NCI-H2029 (cell line): Measurements from ENCODE around the gene LCN9.

Experiments used
- DNase-seq: peaks from one replicate; lab custom pipeline; 2025; lab: John Stamatoyannopoulos, UW

Gene LCN9

DNA sequence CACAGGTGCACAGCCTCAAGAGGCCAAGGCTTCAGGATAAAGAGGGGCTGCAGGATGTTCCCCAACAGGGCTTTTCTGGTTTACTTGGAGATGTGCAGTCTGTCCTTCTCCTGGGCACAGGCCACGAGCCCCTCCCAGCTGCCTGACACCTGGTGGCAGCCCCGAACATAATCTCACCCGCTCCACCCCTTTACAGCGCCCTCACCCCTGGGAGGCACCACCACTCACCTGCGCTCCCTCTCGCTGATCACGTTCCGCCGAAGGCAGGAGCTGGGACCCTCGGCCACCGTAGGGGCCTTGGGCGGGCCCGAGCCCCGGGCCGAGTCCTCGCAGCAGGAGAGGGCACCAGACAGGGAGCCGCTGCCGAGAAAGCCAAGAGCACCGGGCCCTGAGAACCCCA lies 35.7 kb downstream of the LCN9 start:
- no peak for DNase-seq

DNA sequence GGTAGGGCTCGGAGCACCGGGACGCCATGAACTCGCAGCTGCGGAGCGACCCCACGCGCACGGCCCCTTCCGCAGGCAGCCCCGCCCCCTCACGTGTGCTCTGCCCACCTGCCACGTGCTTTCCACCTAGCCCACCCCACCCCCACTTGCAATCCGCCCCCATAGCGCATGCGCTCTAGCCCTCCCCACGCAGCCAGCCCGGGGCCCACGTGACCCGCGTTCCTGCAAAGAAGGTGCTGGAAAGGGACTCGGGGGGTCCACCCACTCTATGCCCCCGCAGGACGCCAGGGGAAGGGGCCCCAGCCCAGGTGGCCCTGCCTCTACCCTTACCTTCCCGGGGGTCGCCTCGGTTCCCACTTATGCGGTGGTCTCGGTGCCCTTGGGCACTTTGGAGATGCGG lies 36.3 kb downstream of the LCN9 start, which contains the start of gene SOHLH1:
Gene SOHLH1 (minus strand): TSS at position 42 of the 400 bp plus-strand sequence. CDS start 14 bp downstream, at position 28.
- no peak for DNase-seq

DNA sequence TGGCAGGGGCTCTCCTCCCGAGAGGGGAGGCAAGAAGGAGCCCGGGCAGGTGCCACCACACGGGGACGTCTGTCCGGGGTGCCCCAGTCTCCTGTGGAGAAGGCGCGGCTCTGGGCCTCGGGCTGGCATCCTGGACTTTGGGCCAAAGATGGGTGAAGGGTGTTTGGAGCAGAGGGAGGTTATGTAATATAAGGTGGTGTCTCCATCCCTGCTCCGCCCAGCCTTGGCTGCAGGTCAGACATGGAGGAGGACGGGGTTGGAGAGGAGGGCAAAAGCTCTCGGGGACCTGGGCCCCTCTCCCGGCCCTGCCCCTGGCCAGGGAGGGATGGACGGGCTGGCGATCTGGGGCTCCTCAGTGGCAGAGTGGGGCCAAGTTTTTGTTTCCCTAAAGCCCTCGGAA lies 37.4 kb downstream of the LCN9 start:
- DNase-seq, result no peak

DNA sequence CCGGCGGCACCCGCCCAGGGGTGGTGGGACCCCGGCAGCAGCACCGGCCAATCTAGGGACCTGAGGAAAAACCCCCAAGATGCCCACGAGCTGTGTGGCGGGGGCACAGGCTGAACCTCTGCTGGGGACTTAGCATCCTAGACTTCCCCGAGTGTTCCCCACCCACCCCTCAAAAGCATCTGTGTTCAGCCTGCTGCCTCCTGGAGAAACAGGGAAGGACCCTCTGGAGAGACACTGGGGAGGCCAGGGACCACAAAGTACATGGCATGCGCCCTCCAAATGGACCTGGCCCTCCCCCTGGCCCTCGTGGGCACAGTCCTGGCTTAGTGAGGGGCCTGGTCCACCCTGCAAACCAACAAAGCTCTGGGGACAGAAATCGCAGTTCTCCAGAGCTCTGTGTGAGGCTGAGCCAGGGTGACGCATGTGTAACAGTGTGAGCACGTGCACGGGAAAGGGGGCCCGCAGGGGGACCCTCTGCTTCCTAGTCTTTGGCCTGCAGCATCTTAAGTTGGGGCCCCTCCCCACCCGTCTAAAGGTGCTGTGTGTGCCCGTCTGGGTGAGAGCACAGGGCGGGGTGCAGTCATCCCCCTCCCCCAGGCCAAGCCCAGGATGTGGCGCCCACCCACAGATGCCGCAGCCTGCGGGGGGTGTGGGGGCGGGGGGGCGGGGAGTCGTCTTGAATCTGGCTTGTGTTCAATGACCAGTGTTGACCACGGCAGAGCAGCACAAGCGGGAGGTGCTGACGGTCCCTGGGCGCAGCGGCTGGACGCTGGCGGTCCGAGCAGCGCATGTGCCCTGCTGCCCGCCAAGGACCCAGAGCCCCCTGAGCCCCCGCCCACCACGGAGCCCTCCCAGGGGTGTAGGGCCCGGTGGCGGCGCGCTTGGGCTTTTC lies 38.2 kb downstream of the LCN9 start:
- DNase-seq, result no peak

DNA sequence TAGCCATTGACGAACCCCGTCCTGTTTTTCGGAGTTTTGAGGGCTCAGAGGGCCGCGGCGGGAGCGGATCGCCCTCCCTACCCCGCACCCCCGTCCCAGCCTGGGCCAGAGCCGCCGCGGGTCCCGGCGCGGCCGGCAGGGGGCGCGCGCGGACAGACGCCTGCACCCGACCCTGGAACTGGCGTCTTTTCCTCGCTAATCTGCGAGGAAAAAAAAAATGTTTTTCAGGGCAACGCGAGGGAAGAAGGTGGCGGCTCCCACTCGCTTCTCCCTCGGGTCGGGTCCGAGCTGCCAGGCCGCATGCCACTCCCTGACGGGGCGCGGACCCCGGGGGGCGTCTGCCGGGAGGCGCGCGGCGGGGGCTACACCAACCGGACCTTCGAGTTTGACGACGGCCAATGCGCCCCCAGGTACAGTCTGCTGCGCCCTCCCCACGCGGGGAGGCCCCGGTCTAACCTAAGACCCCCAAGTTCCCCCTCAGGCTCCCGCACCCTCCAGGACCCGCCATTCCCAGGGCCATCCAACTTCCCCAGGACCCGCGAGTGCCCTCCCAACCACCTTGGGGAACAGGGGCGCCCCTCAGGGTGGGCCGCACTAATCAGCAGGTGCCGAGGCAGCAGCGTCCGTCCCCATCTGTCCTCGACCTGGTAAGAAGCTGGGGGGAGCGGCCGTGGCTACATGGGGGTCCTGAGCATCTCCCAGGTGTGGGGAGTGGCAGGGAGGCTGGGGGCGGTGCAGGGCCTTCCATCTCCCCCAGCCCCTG lies 39.0 kb downstream of the LCN9 start, which contains the start of gene KCNT1:
Gene KCNT1 (plus strand): TSS at position 227 of the 763 bp plus-strand sequence. CDS start 74 bp downstream, at position 301.
- DNase-seq, result peak; percentile 12

DNA sequence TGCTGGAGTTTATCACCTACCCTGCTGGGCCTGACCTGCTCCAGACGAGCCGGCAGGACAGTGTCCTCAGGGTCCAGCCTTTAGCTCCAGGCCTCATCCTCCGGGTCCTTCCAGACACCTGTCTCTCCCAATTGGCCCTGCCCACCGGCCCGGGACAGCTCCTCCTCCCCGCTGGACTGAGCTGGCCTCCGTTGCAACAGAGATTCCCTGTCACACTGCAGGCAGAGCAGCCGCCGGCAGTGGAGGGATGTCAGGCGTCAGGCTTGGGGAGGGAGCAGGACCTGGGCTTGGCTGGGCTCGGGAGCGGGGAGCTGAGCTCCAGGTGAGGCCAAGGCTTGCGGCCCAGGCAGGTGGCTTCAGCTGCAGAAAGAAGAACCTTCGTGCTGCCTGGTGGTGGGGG lies 40.6 kb downstream of the LCN9 start:
- no peak for DNase-seq

DNA sequence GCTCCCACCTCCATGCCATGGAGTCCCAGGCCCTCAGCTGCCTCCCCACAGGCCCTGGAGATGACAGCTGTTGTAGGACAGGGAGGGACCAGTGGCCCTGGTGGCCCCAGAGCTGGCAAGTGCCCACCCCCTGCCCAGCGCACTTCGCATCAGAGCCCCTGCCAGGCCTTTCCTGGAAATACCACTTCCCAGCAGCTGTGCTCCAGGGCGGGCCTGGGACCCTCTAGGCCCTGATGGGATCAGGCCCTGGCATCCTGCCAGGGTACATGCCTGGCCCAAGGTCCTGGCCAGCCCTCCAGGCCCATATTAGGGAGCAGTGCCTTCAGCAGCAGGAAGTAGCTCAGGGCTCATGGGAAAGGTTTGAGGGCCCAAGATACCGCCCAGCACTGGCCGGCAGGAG lies 41.4 kb downstream of the LCN9 start:
- DNase-seq, result no peak

DNA sequence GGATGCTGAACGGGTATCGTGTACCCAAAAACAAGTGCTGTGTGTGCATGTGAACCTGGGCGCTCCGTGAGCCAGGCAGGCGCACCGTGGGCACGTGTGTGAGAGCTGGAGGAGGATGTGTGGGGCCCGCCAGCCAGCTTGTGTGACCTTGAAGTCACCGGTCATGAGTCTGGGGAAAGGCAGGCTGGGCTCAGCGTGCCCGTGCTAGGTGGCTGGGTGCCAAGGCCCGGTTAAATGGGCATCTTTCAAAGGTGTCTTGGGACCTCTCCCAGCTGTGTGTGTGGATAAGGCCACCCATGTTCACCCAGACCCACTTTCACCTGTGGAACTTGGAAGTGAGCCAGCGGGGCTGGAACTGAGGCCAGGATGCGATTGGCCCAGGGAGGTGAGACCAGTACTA lies 42.3 kb downstream of the LCN9 start:
- DNase-seq, result peak; percentile 10

DNA sequence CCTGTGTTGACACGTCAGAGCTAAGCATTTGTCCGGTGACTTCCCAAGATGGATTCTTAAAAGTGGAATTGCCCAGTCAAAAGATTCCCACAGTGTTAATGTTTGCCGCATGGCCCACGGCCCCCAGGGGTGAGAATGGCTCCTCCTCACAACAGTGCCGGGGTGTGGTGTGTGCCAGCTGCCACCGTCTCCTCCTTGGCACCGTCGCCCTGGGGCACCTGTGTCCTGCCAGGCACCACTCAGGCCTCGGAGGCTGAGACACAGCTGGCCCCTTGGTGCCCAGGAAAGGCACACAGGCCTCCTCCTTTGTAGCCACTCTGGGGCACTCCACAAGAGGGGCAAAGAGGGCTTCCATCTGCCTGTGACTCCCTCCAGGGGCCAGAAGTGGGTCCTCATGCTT lies 43.2 kb downstream of the LCN9 start:
- DNase-seq, result no peak

DNA sequence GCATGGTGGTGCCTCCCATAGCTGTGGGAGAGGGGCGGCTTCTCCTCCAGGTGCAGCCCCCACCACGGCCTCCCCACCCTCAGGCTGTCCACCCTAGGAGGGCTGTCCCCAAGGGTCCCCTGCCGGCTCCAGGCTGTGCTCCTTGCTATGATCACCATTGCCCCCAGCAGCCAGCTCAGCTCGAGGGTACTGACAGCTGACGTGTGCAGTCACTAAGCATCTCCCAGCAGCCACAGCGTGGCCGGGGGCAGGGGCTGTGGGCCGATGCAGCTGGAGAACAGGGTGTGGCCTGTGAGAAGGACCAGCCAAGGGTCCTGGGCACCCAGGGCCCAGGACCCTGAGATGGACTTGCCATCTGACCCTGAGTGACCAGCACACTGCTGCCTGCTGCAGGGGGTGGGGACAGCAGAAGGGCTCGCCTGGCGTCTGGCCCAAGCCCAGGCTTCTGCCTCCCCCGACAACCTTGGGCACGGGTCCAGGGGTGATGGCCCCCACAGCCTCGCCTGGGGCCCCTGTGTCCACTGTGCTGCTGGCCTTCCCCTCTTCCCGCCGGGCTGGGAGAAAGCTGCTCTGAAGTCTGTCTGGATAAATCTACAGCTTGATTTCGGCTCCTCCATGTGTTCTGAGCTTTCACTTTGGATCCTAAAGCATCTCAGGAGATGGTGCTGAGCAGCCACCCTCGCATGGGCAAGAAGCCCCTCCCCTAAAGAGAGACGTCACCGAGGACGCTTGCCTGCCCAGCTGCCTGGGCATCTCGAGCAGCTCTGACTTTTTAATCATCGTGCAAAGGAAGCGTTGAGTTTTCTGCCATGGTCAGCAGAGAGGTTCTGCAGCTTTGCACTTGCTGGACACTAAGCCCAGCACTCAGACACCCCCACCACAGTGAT lies 44.4 kb downstream of the LCN9 start:
- DNase-seq, result no peak

DNA sequence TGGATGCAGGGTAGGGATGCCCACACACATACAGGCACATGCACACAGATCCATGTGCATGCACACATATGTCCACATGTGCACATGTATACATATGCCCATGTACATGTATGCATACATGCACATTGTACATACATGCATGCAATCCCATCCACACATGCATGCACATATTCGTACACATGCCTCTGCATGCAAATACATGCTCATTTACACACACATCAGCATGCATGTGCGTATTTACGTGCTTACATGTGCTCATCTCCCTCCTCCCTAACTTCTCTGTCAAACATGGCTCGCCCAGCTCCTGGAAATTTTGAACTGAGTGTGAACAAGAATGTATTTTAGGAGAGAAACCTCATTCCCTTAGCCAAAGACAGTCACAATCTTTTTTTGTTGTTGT lies 45.1 kb downstream of the LCN9 start:
- no peak for DNase-seq

DNA sequence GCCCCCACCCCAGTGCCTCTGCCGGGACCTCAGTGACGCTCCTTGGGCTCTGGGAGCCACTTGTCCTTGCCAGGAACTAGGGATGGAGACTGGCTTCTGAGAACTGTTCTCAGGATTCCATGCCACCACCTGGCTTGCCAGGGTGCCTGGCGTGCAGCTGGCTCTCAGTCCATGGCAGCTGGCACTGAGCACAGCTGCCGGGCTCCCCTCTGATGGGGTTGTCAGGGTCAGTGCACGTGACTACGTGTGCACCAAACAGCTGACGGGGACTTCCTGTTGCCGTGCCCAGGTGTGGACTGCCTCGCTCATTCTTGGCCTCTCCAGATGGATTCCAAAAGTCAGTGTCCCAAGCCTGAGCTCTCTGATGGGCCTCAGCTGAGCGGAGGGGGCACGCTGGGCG lies 48.3 kb downstream of the LCN9 start:
- DNase-seq, result no peak

DNA sequence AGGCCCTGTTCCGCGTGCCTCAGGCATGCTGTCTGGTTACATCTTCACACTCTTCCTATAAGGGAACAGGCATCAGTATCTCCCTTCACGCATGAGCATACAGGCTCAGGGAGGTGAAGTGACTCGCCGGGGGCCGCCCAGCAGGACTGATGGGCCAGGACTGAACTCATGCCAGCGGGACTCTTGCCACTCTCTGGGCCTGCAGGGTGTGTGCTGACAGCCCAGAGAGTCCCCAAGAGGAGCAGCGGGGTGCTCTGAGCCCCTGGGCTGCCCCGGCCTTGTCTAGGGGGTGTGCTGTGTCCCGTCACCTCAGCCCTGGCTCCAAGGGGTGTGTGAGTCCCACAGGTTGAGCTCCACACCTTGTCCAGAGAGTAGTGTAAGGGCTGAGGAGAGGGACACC lies 48.8 kb downstream of the LCN9 start:
- no peak for DNase-seq

DNA sequence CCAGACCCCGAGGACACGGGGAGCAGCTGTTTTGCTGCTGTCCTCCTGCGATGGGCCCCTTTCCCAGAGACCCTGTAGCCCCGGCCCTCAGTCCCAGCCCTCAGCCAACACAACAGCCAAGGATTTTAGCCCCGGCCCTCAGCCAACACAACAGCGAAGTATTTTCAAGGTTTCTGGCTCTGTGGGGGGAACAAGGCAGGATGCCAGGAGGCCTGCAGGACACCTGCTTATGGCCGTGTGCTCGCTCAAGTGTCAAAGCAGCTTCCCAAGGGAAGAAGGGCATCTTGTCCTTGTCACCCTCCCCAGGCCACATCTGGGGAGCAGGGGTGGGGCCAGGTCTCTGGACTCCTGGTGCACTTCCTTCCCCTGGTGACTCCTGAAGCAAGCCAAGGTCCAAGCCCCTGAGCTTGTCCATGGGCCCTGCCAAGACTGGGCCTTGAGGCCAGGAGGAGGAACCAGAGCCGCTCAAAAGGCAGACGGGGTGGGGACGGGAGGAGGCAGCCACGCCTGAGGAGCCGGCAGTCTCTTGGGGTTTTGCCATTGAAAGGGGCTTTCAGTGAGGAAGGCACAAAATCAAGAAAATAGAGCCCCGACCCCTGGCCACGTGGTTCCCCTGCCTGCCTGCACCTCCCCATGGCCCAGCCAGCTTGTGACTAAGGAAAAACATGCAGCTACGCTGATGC lies 49.6 kb downstream of the LCN9 start:
- no peak for DNase-seq

DNA sequence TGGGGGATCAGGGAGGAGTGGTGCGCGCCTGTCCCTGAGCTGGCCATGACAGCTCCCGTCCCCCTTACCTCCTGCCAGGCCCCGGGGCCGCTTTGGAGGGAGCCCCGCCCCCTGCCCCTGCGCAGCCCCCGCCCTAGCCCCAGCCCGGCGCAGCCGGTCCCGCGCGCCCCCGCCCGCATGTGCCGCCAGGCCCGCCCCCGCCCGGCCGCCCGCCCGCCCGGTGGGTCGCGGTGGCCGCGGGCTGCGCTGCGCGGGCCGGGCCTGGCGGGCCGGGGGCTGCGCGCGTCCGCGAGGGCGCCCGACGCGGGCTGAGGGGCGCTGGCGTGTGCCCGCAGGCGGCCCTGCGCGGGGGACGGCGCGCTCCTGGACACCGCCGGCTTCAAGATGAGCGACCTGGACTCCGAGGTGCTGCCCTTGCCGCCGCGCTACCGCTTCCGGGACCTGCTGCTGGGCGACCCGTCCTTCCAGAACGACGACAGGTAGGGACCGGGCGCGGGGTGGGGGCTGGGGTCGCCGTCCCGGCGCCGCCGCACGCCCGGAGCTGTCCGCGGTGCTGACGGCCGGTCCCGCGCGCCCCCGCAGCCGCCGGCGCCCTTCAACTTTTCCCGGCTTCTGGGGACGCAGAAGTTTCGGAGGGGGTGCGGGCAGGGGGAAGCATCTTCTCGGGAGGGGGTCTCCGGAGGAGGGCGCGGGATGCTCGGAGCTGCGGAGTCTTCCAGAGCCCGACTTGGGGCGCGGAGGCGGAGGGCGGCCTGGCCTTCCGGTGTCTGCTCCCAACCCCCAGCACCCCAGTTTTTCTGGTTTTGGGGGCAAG lies 51.3 kb downstream of the LCN9 start:
- no peak for DNase-seq

DNA sequence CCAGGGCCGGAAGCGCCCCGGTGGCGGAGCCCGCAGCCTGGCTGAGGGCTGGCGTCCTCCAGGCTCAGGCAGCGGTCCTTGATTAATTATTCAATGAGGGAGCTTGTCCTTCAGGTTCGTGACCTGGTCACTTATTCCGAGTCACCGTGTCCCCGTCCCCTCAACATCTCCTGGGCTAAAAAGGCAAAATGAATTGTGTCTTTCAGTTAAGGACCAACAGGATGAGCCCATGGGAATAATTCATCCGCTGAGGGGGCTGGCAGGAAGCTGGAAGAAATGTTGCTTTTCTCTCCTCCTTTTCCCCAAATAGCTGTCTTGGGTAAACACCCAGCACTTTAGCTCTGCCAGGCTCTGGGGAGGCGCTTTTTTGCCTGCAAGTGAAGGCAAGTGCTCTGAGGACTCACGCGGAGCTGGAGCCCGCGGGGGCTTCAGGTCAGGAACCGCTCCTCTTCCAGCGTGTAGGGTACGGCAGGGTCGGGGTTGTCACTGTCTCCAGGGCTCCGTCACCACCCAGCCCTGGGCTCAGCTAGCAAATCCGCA lies 52.0 kb downstream of the LCN9 start:
- DNase-seq, result no peak

DNA sequence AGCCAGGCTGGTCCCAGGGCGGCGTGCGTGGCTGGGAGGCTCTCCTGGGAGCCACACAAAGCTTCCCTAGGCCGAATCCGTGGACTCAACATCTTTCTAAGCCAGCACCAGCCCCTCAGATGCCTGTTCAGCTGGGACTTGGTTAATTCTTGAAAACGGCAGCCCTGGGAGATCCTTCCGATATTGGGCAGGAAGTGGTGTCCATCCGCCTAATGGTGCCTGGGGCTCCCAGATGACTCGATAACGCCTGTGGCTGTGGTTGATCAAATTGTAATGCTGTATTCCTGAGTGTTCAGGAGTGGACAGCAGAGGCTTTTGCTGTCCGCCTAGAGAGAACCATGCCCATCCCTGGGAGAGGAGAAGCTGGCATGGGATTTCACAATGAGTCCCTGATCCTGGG lies 52.9 kb downstream of the LCN9 start:
- DNase-seq, result no peak
